ENCODE measurements around the gene CLNK. TPM values are rescaled to one million over a fixed set of nuclear protein-coding genes. Genes with fewer than 3 reads are reported as not detected.
A peak's percentile ranks its signal among the peaks of the same experiment; 100 is the strongest.

CLNK gene
- total RNA-seq, 1 experiment from 2014 or later, result not detected

DNA sequence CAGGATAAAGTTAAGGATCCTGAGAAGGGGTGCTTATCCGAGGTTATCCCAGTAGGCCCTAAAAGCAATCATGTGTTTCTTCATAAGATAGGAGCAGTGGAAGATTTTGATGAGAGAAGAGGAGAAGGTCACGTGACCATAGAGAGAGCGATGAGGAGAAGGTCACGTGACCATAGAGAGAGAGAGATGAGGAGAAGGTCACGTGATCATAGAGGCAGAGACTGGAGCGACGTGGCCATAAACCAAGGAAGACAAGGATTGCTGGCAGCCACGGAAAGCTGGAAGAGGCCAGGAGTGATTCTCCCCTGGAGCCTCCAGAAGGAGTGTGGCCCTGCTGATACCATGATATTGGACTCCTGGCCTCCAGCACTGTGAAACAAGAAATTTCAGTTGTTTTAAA, 188.9 kb downstream of the CLNK start:
- H3K4me1 ChIP-seq (ENCODE audit: insufficient read depth, low read length), result peaks cover 18% of the 10 kb centered on the region; the same call in 1 of the 2 replicates
- no peaks in the 10 kb centered on the region for H3K79me1 ChIP-seq (ENCODE audit: insufficient read depth, low read depth, low read length, poor library complexity, severe bottlenecking)
- Mint-ChIP-seq H3K27me3 (ENCODE audit: low read depth) (peaks cover 63% of the 10 kb centered on the region), H3K9me3 (no peaks in the 10 kb centered on the region), H3K36me3 (ENCODE audit: insufficient read depth in 1 of 3, low read depth in 3 of 3) (0 out of 7 replicates have a peak, but pooled peaks cover 0 to 1% (median 0%) of the 10 kb centered on the region in 3 experiments), H3K27ac (peak overlapping the region in 1 of 3 experiments; percentile 77; a peak in 2 of 7 replicates), H3K4me1 (peaks cover 45 to 52% of the 10 kb centered on the region in 2 experiments), H3K4me3 (peak overlapping the region in 1 of 2 experiments; percentile 3; a peak in 3 of 5 replicates)
- H2BK12ac ChIP-seq (ENCODE audit: insufficient read length, low read depth, low read length), result no peak overlapping the region
- DNase-seq, result peak; percentile 41
- H2BK120ac ChIP-seq (ENCODE audit: low read depth, low read length, poor library complexity, severe bottlenecking), result no peak overlapping the region
- no peak overlapping the region for H2BK20ac ChIP-seq (ENCODE audit: low read depth, low read length, poor library complexity, severe bottlenecking)
- no peaks in the 10 kb centered on the region for H3K9me3 ChIP-seq (ENCODE audit: control insufficient read depth, low read depth, low read length)
- H3K23ac ChIP-seq (ENCODE audit: insufficient read length, low read depth, low read length), result no peak overlapping the region
- H2BK15ac ChIP-seq (ENCODE audit: low read depth, low read length), result no peak overlapping the region
- no peak overlapping the region for H3K18ac ChIP-seq (ENCODE audit: insufficient read length, low read depth, low read length)
- H3K9ac ChIP-seq (ENCODE audit: extremely low read depth, insufficient read length, low read length), result no peak overlapping the region
- H4K91ac ChIP-seq (ENCODE audit: insufficient read length, low read depth, low read length), result no peak overlapping the region
- no peak overlapping the region for H2BK5ac ChIP-seq (ENCODE audit: insufficient read length, low read length)
- H3K79me2 ChIP-seq (ENCODE audit: insufficient read depth, low read length), result no peaks in the 10 kb centered on the region
- TF ChIP-seq, protein P1, sequence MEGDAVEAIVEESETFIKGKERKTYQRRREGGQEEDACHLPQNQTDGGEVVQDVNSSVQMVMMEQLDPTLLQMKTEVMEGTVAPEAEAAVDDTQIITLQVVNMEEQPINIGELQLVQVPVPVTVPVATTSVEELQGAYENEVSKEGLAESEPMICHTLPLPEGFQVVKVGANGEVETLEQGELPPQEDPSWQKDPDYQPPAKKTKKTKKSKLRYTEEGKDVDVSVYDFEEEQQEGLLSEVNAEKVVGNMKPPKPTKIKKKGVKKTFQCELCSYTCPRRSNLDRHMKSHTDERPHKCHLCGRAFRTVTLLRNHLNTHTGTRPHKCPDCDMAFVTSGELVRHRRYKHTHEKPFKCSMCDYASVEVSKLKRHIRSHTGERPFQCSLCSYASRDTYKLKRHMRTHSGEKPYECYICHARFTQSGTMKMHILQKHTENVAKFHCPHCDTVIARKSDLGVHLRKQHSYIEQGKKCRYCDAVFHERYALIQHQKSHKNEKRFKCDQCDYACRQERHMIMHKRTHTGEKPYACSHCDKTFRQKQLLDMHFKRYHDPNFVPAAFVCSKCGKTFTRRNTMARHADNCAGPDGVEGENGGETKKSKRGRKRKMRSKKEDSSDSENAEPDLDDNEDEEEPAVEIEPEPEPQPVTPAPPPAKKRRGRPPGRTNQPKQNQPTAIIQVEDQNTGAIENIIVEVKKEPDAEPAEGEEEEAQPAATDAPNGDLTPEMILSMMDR (conservative IDR thresholded peaks at IDR 0.05), result no peak
- no peak overlapping the region for H3K56ac ChIP-seq (ENCODE audit: insufficient read length, low read depth, low read length)
- no peak overlapping the region for H4K8ac ChIP-seq (replicated peaks; ENCODE audit: insufficient read length, low read depth, low read length)
- no peak overlapping the region for H3T11ph ChIP-seq (ENCODE audit: low read length)
- no peak overlapping the region for H2AK5ac ChIP-seq (ENCODE audit: insufficient read length, low read length)
- no peak overlapping the region for H4K5ac ChIP-seq (ENCODE audit: insufficient read length, low read depth, low read length)
- H4K20me1 ChIP-seq (ENCODE audit: control insufficient read depth, insufficient read depth, insufficient read length), result no peaks in the 10 kb centered on the region
- peak overlapping the region; percentile 28 for H3K4me2 ChIP-seq (ENCODE audit: insufficient read depth, insufficient read length, low read length)
- H2AFZ ChIP-seq (ENCODE audit: low read length), result no peak overlapping the region
- H3K27ac ChIP-seq (ENCODE audit: insufficient read length, low read depth, low read length), result peak overlapping the region; percentile 13
- peaks cover 7% of the 10 kb centered on the region for H3K27me3 ChIP-seq (ENCODE audit: insufficient read depth, low read length)
- H3K14ac ChIP-seq (ENCODE audit: insufficient read depth, low read length), result no peak overlapping the region
- H3K23me2 ChIP-seq (ENCODE audit: insufficient read length, low read depth, low read length, poor library complexity, severe bottlenecking), result no peaks in the 10 kb centered on the region
- WGBS (ENCODE audit: extremely low coverage, insufficient read length, low lambda C conversion rate), result no CpG with 5 or more reads among the region's 8 CpGs
- no peak overlapping the region for H3K4ac ChIP-seq (ENCODE audit: low read depth, low read length)

Measured in H9 (cell line).